GM21825 (cell line): ENCODE data around the gene GRPEL1.

Experiments
- ATAC-seq: cut with Tn5 transposase; IDR thresholded peaks from one replicate; pipeline ENCODE4 v1.9.1; 2021; ENCODE audit warnings: mild to moderate bottlenecking, moderate library complexity; ENCODE audit not compliant: unreplicated experiment

Gene GRPEL1

DNA sequence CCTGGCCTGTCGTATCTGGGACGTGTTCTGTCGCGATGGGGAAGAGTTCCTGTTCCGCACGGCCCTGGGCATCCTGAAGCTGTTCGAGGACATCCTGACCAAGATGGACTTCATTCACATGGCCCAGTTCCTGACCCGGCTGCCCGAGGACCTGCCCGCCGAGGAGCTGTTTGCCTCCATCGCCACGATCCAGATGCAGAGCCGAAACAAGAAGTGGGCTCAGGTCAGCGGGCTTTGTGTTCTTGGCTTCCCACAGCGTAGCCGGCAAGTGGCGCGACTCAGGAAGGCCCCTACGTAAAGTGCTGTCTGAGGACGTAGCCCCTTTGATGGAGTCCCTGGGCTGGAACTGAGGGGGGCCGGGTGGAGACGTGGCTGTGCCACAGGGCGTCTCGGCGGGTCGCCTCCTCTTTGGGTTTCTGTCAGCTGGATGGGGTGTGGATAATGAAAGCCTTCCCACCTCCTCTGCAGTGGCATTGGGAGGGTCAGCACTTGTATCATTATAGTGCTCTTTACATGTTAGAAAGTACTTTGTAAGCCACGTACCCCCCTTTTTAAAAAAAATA, 42.7 kb downstream of the GRPEL1 start:
- no peak for ATAC-seq

DNA sequence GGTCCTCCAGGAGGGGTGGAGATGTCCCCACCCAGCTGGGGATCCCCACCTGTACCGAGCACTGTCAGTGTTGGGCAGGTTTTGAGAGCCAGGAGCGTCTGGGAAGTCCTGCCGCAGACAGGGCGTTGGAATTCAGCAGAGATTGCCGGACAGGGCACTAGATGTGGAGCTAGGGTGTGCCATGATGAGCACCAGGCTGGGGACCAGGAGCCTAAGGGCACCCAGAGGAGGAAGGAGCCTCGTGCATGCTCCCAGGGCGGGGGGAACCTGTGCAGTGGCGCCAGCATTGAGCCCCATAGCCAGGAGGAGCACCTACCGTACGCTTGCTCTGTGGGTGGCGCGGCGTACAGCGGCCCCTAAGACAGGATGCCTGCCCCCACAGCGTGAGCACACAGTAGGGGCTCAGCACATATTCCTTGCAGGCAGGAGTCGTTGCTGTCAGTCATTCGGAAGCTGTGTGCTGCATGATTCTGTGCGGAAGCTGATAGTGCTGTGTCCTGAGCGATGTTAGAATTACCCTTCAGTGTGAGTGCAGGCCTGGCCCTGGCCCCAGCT, 43.5 kb downstream of the GRPEL1 start:
- no peak for ATAC-seq

DNA sequence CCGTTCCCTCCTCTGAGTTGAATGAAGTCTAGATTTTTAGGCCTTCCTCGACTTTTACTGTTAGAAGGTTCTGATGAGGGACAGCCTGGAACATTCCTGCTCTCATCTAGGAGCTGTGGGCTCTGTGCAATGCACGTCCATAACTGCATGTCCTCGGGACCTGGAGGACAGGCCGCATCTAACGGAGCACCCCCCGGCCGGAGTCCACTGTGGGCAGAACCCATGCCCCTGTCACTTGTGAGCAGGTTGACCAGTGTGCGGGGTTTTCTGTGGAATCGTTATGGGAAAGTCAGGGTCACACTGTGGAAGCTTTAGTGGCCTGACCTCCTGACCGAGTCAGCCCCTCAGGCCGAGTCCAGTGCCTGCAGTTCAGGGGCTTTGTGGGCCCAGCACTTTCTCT, 44.0 kb downstream of the GRPEL1 start:
- ATAC-seq, result no peak

DNA sequence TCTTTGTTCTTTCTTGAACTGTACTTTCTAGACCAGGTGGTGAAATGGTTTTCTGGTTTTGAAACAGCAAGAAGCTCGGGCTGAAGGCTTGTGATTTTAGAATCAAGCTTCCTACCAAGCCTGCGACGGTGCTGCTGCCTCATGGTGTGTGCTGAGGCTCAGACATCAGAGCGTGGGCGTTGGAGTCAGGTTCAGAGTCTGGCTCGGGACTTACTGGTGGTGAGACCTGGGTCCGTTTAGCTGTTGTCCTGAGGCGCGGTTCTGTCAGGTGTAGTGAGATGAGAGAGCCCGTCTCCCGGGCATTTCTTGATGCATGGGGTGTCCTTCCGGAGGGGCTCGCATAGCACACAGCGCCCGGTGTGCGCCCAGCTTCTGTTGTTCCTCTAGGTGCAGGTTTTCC, 44.4 kb downstream of the GRPEL1 start:
- ATAC-seq, result no peak

DNA sequence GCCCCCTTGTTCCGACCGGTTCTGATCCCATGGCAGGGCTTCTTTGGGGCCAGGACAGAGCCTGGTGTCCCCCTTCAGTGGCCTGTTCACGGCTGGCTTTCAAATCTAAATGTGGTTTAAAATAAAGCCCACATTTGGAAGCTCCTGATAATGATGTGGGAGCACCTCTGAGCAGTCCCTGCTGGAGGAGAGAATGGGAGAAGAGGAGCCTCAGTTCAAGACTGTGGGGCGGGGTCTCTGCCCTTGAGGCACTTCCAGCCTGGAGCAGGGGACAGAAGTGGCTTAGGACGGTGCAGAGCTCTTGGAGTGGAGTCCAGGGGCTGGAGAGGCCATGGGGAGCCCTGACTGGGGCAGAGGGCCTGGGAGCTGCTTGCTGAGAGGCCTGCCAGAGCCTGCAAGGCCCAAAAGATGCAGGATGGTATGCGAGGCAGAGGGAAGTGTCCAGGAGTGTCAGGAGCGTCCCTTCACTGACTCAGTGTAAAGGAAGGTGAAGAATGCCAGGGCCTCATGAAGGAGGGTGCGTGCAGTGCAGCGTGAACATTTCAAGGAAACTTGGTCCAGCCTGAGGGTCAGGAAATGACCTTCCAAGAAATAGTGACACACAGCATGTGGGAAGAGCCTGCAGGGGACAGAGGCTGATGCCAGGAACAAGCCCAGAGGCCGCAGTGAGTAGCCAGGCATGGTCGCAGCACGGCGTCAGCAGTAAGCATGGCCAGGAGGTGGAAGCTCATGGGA, 45.8 kb downstream of the GRPEL1 start:
- ATAC-seq, result no peak

DNA sequence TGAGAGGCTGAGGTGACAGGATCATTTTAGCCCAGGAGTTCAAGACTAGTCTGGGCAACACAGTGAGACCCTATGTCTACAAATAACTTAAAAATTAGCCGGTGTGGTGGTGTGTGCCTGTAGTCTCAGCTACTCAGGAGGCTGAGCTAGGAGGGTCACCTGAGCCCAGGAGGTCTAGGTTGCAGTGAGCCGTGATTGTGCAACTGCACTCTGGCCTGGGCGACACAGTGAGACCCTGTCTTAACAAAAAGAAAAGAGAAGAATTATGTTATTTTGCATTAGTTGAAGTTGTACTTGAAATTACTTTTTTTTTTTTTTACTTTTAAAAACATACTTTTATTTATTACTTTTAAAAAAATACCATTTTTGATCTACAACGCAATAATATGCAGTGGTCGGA, 46.5 kb downstream of the GRPEL1 start:
- no peak for ATAC-seq

DNA sequence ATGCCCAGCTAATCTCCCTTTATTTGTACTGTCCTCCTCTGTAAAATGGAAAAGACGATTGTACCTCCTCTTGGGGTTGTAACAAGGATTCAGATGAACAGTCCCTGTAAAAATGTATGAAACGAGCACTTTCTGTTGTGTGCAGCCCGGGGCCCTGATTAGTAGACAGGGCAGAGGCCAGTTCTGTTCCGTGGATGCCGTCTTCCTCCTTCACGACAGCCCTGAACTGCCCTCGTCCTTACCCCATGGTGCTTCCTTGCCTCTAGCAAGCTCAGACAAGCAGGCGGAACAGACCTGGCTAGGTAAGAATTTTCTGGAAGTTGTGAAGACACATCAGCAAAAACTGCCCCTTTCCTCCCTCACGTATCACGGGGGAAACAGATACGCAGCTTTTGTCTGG, 47.0 kb downstream of the GRPEL1 start:
- no peak for ATAC-seq

DNA sequence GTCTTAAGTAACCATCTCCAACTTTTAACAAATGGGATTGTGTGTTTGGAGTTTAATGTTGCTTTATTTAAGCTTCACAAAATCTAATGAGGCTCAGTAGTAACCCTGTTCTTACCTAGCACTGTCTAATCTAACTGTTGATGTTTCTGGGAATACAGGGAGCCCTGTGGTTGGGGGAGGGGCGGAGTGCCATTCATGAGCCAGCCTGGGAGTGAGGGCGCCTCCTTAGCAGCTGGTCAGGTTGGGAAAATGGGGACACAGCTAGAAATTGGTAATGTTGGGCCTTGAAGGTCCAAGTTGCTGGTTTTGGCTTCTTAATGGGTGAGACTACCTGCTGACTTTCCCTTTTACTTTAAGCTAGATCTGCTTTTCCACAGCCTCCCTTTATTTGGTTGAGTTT, 47.6 kb downstream of the GRPEL1 start:
- ATAC-seq, result no peak

DNA sequence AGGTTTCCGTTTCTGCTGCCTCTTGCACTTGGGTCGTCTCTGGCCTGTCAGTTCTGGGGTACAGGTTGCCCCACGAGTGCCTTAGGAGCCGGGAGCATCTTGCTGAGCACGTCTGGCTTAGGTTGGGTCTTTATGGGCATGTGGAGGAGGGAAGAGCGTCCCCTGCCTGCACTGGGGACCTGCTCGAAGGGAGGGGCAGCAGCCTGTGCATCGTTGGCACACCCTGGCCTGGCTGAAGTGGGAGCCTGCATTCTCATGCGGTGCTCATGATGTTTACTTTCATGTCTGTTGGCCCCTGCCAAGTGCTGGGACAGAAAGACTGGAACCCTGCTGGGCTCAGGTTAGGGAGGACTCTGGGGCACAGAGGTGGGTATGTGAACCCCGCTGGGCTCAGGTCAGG, 48.5 kb downstream of the GRPEL1 start:
- no peak for ATAC-seq

DNA sequence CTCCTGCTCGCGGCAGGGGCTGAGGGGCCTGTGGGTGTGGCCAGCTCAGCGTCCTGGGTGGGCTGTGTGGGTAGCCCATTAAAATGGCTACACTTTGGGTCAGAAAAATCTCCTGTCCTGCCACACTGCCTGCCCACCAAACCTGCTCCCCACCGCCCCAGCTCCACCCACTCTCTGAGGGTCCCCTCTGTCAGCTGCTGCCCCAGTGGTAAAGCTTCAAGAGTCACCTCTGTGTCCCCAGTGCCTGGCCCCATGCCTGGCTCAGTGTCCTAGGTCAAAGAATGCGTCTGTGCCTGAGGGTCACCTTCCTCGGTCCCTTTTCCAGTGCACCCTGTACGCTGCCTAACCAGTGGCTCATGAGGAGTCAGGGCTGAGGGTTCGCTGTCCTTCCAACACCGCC, 49.6 kb downstream of the GRPEL1 start:
- no peak for ATAC-seq

DNA sequence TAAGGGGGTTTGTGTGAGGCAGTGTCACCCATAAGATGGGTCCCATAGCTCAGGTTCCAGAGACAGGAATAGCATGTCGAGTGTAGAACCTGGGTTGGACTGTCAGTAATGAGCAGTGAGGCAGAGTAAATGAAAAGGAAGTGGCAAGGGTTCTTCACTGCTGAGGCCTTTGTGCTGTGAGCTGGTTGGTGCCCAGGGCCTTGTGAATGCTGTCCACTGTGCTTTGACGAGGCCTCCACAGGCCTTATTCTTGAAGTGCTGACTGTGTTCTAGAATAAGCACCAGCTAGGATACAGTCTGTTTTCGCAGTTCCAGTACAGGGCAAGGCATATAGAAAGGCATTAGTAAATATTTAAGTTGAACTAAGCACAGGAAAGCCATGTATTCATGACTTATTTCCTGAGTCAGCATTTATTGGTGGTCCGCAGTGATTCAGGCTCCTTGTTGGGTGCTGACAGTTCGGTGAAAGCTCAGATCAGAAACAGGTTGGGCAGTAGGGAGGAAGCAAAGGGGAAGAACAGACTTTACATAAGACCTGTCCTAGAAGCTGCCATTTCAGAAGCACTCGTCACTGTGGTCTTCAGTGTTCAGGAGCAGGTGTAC, 50.3 kb downstream of the GRPEL1 start:
- ATAC-seq, result no peak

DNA sequence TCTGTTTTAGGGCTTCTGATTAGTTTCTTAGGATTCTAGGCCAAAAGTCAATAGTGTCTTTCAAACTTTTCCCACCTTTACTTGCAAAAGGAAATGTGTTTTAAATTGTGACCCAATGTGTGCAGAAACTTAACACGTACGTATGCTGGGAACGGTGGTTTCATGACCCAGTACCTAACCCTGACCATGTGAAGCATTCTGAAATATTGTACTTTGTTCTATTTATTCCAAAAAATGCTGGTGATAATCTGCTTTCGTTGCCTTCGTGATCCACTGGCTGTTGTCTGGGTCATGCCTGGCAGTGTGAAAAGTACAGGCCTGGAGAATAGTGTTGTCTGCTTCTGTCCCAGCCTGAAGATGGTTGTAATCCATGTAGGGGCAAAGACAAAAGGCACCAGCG, 51.4 kb downstream of the GRPEL1 start:
- no peak for ATAC-seq

DNA sequence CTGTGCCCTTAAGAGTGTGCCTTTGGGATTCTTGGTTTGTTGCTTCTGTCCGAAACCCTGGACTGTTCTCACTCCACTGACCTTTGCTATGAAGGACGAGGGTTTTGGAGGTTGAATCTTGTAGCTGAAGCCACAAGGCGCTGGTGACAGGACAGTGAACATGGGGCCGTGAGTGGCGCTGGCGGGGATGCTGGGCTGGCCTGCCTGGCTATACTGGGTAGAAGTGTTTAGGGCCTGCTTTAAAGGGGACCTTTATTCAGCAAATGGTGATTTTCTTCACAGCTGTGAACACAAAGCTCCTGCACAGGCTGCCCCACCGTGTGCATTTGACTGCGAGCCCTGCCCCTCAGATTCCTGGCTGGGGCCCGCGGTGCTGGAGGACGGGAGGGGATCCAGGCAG, 51.8 kb downstream of the GRPEL1 start:
- ATAC-seq, result no peak

DNA sequence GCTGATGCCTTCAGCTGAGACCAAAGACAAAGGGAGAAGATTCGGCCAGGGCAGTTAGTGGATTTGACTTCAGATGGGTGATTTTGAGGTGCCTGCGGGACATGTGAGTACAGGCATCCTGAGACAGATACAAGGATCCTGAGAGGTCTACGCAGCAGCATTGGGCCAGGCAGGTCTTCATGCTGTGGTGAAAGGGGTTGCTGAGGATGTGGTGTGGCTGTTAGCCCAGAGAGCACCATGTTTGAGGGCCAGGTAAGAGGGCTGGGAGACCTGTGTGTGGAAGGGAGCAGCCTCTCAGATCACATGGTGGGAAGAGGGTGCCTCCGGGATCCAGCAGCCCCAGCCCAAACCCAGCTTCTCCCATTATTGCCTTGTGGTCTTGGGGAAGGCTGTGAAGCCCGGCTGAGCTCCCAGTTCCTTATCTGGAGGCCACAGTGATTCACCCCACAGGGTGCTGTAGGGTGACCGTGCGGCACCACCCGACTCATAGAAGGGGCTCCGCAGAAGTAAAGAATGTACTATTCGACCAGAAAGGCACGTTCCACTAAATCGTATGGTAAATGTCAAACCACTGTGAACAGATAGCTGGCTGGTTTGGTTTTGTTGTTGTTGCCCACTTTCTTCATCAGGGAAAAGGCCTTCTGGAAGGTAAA, 52.4 kb downstream of the GRPEL1 start:
- ATAC-seq, result no peak

DNA sequence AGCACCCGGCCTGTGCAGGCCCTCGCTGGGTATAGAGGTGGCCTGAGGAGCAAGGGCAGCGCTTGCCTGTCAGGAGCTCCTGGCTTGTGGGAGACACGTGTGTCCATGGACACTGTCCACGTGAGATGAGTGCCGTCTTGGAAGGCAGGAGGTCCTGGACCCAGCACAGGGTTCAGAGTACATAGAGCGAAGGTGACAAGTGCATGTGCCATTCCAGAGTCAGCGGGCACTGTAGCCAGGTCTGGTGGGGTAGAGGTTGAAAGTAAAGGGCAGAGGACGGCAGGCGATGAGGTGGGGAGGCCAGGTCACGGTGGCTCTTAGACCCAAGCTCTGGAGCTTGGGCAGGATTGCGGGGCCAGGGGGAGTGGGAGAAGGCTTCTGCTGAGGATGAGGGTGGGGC, 53.0 kb downstream of the GRPEL1 start:
- no peak for ATAC-seq

DNA sequence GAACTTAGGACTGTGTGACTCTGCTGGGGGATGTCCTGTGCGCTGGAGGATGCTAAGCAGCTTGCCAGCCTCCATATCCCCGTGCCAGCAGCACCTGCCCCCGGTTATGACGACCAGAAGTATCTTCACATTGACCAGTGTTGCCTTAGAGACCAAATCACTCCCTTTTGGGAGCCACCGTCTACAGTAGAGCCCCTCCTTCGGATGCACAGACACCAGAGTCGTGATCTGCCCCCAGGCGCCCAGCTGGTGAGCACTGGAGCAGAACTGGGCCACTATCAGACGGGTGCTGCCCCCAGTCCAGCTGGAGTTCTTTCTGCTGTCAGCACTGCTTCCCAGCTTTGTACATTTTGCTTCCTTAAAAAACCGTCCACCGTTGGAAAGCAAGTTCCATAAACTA, 54.7 kb downstream of the GRPEL1 start:
- no peak for ATAC-seq

DNA sequence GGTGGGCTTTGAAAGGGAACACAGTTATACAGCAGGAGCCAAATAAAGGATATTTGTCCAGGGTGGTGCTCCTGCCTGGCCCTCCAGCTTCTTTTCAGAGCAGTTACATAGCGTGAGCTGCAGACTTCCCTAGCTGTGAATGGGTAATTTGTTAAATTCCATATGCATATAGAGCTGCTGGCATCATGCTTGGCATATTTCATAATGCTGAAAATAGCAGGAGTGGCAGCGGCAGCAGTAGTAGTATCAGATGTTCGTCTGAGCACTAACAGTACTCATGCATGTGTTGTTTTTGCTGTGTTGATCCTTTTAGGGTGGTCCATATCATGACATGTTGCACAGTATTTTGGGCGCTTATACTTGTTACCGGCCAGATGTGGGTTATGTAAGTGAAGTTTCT, 58.3 kb downstream of the GRPEL1 start:
- no peak for ATAC-seq
